ENCODE data around the gene PRKCA. TPM values are rescaled to one million over a fixed set of nuclear protein-coding genes. Genes with fewer than 3 reads are reported as not detected.

PRKCA gene
- total RNA-seq, 3 donors from 2014 or later (not counting 1 experiment from before 2014, with no cell fraction given) = 19.6 to 29.0 (median 20.4) TPM

DNA sequence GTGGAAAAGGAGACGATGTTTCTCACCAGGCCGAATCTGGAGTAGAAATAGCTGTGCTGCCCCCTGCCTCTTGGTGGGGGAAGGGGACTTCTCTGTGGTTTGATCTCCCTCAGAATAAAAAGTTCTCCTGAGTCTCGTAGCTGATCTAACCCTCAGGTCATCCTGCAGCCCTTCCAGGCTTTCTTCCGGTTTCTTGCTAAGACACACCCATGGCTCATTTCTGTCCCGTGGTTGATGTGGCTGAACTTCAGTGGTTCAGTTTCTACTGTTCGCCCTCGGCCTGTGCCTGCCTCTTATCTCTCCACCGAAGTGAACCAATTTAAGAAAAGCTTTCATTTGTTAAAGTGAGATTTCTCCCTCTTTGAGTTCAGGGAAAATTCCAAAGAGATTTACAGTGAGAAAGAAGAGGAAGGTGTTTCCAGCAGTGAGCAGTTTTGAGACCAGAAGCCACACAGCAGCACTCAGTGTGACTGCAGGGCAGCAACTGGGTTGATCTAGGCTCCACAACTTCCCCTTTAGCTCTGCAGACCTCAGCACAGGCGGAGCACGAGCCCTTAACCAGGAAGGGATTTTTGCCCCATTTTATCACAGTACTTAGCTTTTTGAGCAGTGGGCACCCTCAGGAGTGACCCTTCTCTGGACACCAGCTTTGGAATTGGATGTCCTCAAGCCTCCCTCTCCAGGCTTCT, 497.6 kb downstream of the PRKCA start:
- Histone ChIP-seq H3K4me1 (ENCODE audit: control insufficient read depth, insufficient read depth, low read length) (no peaks in the 10 kb centered on the region), H3K4me3 (ENCODE audit: low read length) (no peak overlapping the region), H3K27ac (ENCODE audit: low read length) (no peak overlapping the region), H3K36me3 (ENCODE audit: control insufficient read depth, insufficient read depth, low read length) (no peaks in the 10 kb centered on the region), H3K9me3 (ENCODE audit: control insufficient read depth, insufficient read depth, low read length) (peaks cover 5% of the 10 kb centered on the region), H3K27me3 (ENCODE audit: control insufficient read depth, insufficient read depth, low read length) (no peaks in the 10 kb centered on the region)
- Mint-ChIP-seq H3K9me3 (no peaks in the 10 kb centered on the region), H3K27ac (peak overlapping the region in 1 of 2 donors; percentile 65), H3K4me3 (no peak overlapping the region), H3K27me3 (ENCODE audit: low read depth in 2 of 2) (no peaks in the 10 kb centered on the region), H3K4me1 (peaks cover 0 to 15% of the 10 kb centered on the region in 2 donors), H3K36me3 (no peaks in the 10 kb centered on the region)
- DNase-seq (no peak), ATAC-seq (no peak)
- intact Hi-C loops (cut with micrococcal nuclease) = no loop called here
- 81% methylated on average over 10 of the region's 10 CpGs for WGBS (ENCODE audit: insufficient coverage)
- TF ChIP-seq, protein P1, sequence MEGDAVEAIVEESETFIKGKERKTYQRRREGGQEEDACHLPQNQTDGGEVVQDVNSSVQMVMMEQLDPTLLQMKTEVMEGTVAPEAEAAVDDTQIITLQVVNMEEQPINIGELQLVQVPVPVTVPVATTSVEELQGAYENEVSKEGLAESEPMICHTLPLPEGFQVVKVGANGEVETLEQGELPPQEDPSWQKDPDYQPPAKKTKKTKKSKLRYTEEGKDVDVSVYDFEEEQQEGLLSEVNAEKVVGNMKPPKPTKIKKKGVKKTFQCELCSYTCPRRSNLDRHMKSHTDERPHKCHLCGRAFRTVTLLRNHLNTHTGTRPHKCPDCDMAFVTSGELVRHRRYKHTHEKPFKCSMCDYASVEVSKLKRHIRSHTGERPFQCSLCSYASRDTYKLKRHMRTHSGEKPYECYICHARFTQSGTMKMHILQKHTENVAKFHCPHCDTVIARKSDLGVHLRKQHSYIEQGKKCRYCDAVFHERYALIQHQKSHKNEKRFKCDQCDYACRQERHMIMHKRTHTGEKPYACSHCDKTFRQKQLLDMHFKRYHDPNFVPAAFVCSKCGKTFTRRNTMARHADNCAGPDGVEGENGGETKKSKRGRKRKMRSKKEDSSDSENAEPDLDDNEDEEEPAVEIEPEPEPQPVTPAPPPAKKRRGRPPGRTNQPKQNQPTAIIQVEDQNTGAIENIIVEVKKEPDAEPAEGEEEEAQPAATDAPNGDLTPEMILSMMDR (IDR thresholded peaks at IDR 0.05) = no peak

DNA sequence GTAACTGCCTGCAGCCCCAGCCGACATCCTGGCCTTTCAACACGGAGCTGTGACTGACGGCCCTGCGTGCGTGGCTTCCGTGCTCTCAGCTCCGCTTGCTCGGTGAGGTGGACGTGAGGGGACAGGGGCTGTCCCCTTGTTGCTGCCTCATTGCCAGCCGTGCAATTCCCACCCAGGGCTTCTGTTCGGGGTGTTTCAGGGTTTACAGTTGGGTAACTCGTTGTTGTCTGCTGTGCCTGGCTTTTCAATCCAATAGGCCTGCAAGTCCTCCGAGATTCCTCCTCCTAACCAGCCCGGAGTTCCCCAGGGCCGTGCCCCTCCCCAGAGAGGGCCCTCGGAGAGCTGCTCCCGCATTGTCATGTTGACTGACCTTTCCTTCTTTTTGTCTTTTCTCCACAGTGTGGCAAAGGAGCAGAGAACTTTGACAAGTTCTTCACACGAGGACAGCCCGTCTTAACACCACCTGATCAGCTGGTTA, 501.1 kb downstream of the PRKCA start:
- ATAC-seq (no peak), DNase-seq (no peak)
- Mint-ChIP-seq H3K4me3 (no peak overlapping the region), H3K4me1 (peaks cover 6 to 24% of the 10 kb centered on the region in 2 donors), H3K27ac (no peak overlapping the region), H3K27me3 (ENCODE audit: low read depth in 2 of 2) (peaks cover 0 to 2% of the 10 kb centered on the region in 2 donors), H3K36me3 (no peaks in the 10 kb centered on the region), H3K9me3 (no peaks in the 10 kb centered on the region)
- Histone ChIP-seq H3K9me3 (ENCODE audit: control insufficient read depth, insufficient read depth, low read length) (peaks cover 5% of the 10 kb centered on the region), H3K4me1 (ENCODE audit: control insufficient read depth, insufficient read depth, low read length) (peaks cover 8% of the 10 kb centered on the region), H3K27ac (ENCODE audit: low read length) (no peak overlapping the region), H3K36me3 (ENCODE audit: control insufficient read depth, insufficient read depth, low read length) (no peaks in the 10 kb centered on the region), H3K4me3 (ENCODE audit: low read length) (no peak overlapping the region), H3K27me3 (ENCODE audit: control insufficient read depth, insufficient read depth, low read length) (no peaks in the 10 kb centered on the region)
- intact Hi-C loops (cut with micrococcal nuclease) = no loop called here
- TF ChIP-seq, protein P1 (IDR thresholded peaks at IDR 0.05) = no peak
- WGBS (ENCODE audit: insufficient coverage) = 95% methylated on average over 19 of the region's 19 CpGs

DNA sequence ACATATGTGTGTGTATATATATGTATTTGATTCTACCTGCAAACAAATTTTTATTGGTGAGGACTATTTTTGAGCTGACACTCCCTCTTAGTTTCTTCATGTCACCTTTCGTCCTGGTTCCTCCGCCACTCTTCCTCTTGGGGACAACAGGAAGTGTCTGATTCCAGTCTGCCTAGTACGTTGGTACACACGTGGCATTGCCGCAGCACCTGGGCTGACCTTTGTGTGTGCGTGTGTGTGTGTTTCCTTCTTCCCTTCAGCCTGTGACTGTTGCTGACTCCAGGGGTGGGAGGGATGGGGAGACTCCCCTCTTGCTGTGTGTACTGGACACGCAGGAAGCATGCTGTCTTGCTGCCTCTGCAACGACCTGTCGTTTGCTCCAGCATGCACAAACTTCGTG, 503.2 kb downstream of the PRKCA start:
- DNase-seq (no peak), ATAC-seq (no peak)
- WGBS (ENCODE audit: insufficient coverage) = 30% methylated on average over 10 of the region's 10 CpGs
- H3K9me3 Mint-ChIP-seq = no peaks in the 10 kb centered on the region
- H3K27me3 Mint-ChIP-seq (ENCODE audit: low read depth in 2 of 2) = peaks cover 0 to 2% of the 10 kb centered on the region in 2 donors
- Histone ChIP-seq H3K4me3 (ENCODE audit: low read length) (no peak overlapping the region), H3K27me3 (ENCODE audit: control insufficient read depth, insufficient read depth, low read length) (no peaks in the 10 kb centered on the region), H3K9me3 (ENCODE audit: control insufficient read depth, insufficient read depth, low read length) (no peaks in the 10 kb centered on the region), H3K4me1 (ENCODE audit: control insufficient read depth, insufficient read depth, low read length) (peaks cover 8% of the 10 kb centered on the region), H3K36me3 (ENCODE audit: control insufficient read depth, insufficient read depth, low read length) (no peaks in the 10 kb centered on the region), H3K27ac (ENCODE audit: low read length) (no peak overlapping the region)
- H3K4me1 Mint-ChIP-seq = peaks cover 6 to 20% of the 10 kb centered on the region in 2 donors
- no peak overlapping the region for H3K27ac Mint-ChIP-seq
- intact Hi-C loops (cut with micrococcal nuclease) = no loop called here
- no peak overlapping the region for H3K4me3 Mint-ChIP-seq
- H3K36me3 Mint-ChIP-seq = no peaks in the 10 kb centered on the region
- TF ChIP-seq, protein P1 (IDR thresholded peaks at IDR 0.05) = no peak
